ENCODE results near the gene L3MBTL2.

GRCh38 chr22:41249442-41249841 is 44.3 kb downstream of the L3MBTL2 start:
- TF ChIP-seq CTCF (IDR thresholded peaks at IDR 0.05): no peak
- TF ChIP-seq POLR2A (IDR thresholded peaks at IDR 0.05): no peak

Data from uterus (tissue), 2 donors.